HEK293T (cell line): ENCODE data around the gene CPLX3.

Experiments
- CTCF ChIA-PET: fragments of 350-600 bp; formaldehyde crosslinking; extraction: SDS; loops from one replicate; lab custom pipeline; 2021; ENCODE audit warnings: antibody characterized with exemption, inconsistent platforms; lab: Yijun Ruan, JAX
- POLR2A ChIA-PET: fragments of 350-600 bp; formaldehyde crosslinking; extraction: SDS; loops from one replicate; lab custom pipeline; 2020; ENCODE audit warnings: antibody characterized with exemption, inconsistent platforms; lab: Yijun Ruan, JAX
- DNase-seq: peaks from one replicate; pipeline ENCODE4 v3.0.0; 2012; ENCODE audit warnings: mixed read lengths; ENCODE audit errors: extremely low spot score
- BHLHE40 ChIP-seq: fragments of 450-650 bp; IDR thresholded peaks from 2 replicates; pipeline ENCODE4 v1.6.1; 2016; ENCODE audit warnings: mild to moderate bottlenecking, moderate library complexity, borderline replicate concordance
- CTBP1 ChIP-seq: fragments of 450-650 bp; IDR thresholded peaks from 2 replicates; pipeline ENCODE4 v1.6.1; 2016; ENCODE audit warnings: borderline replicate concordance
- ELF4 ChIP-seq: fragments of 450-650 bp; IDR thresholded peaks from 2 replicates; pipeline ENCODE4 v1.6.1; 2017; ENCODE audit warnings: antibody characterized with exemption
- FOXA1 ChIP-seq: fragments of 450-650 bp; IDR thresholded peaks from 2 replicates; pipeline ENCODE4 v1.6.1; 2016; ENCODE audit warnings: mild to moderate bottlenecking
- FOXK2 ChIP-seq: fragments of 450-650 bp; IDR thresholded peaks from 2 replicates; pipeline ENCODE4 v1.6.1; 2016; ENCODE audit warnings: mild to moderate bottlenecking
- FOXM1 ChIP-seq: fragments of 450-650 bp; IDR thresholded peaks from 2 replicates; pipeline ENCODE4 v1.6.1; 2017; ENCODE audit warnings: mild to moderate bottlenecking, borderline replicate concordance
- HDGF ChIP-seq: fragments of 450-650 bp; IDR thresholded peaks from 2 replicates; pipeline ENCODE4 v1.6.1; 2017; ENCODE audit warnings: antibody characterized with exemption, borderline replicate concordance
- L3MBTL2 ChIP-seq: fragments of 450-650 bp; conservative IDR thresholded peaks from 2 replicates; pipeline ENCODE4 v1.6.1; 2016; ENCODE audit warnings: mild to moderate bottlenecking
- LEF1 ChIP-seq: fragments of 450-650 bp; IDR thresholded peaks from 2 replicates; pipeline ENCODE4 v1.6.1; 2017; ENCODE audit warnings: mild to moderate bottlenecking, borderline replicate concordance
- NFRKB ChIP-seq: fragments of 450-650 bp; IDR thresholded peaks from 2 replicates; pipeline ENCODE4 v1.6.1; 2016; ENCODE audit warnings: mild to moderate bottlenecking, moderate library complexity
- PKNOX1 ChIP-seq: fragments of 450-650 bp; IDR thresholded peaks from 2 replicates; pipeline ENCODE4 v1.6.1; 2016
- SP1 ChIP-seq: fragments of 450-650 bp; IDR thresholded peaks from 2 replicates; pipeline ENCODE4 v1.6.1; 2017
- SUZ12 ChIP-seq: fragments of 450-650 bp; IDR thresholded peaks from 2 replicates; pipeline ENCODE4 v1.6.1; 2016; ENCODE audit warnings: mild to moderate bottlenecking
- TARDBP ChIP-seq: fragments of 450-650 bp; IDR thresholded peaks from 2 replicates; pipeline ENCODE4 v1.6.1; 2016
- ZNF384 ChIP-seq: fragments of 450-650 bp; IDR thresholded peaks from 2 replicates; pipeline ENCODE4 v1.6.1; 2016

CPLX3 gene

GRCh38 chr15:74808840-74809229 is 17.6 kb upstream of the CPLX3 start:
- DNase-seq, result no peak
- TF ChIP-seq PKNOX1 (no peak), ELF4 (no peak), FOXK2 (no peak)
- POLR2A ChIA-PET, result interaction anchor here (0.9 to 1.5 kb wide), 3 partner anchors 9 to 143 kb away, joined by 3 read pairs; no protein-coding TSS in a partner anchor
- CTCF ChIA-PET, result interaction anchor here (2.4 kb wide), 1 partner anchor 9 kb away, joined by 9 read pairs; no protein-coding TSS in a partner anchor

- TF ChIP-seq ZNF384, result no peak
- no peak for TF ChIP-seq PKNOX1
- no peak for TF ChIP-seq HDGF
- TF ChIP-seq BHLHE40, result no peak
- no peak for TF ChIP-seq FOXM1
- TF ChIP-seq CTBP1, result no peak
- TF ChIP-seq L3MBTL2, result no peak
- no peak for TF ChIP-seq SUZ12
- no peak for DNase-seq
- ChIA-PET POLR2A (interaction anchor here (0.9 to 1.5 kb wide), 2 partner anchors 10 to 142 kb away, joined by 3 read pairs; no protein-coding TSS in a partner anchor), CTCF (interaction anchor here (1.9 to 2.4 kb wide), 2 partner anchors 10 to 38 kb away, joined by 9 to 10 read pairs; no protein-coding TSS in a partner anchor)
Measured at GRCh38 chr15:74809242-74809641, 17.2 kb upstream of the CPLX3 start.

GRCh38 chr15:74809956-74810355 is 16.5 kb upstream of the CPLX3 start:
- DNase-seq, result no peak
- TF ChIP-seq LEF1 (no peak), FOXA1 (no peak), FOXM1 (no peak), TARDBP (no peak), L3MBTL2 (no peak), SP1 (no peak), CTBP1 (no peak), BHLHE40 (no peak), SUZ12 (no peak), PKNOX1 (no peak), HDGF (no peak)
- POLR2A ChIA-PET, result interaction anchor here (0.9 kb wide), 1 partner anchor 10 kb away, joined by 3 read pairs; no protein-coding TSS in a partner anchor
- CTCF ChIA-PET, result interaction anchor here (0.6 to 2.4 kb wide), 4 partner anchors 10 to 431 kb away, joined by 5 to 10 read pairs (median 7); no protein-coding TSS in a partner anchor

- ChIA-PET CTCF (interaction anchor here (1.3 kb wide), 1 partner anchor 31 kb away, joined by 3 read pairs; no protein-coding TSS in a partner anchor), POLR2A (no interaction called here)
- DNase-seq, result no peak
- TF ChIP-seq TARDBP (no peak), HDGF (no peak), L3MBTL2 (no peak), SP1 (no peak), FOXM1 (no peak)
Measured at GRCh38 chr15:74812533-74812932, 13.9 kb upstream of the CPLX3 start, which contains the start of gene LMAN1L. TSS of gene LMAN1L (plus strand) at chr15:74812835. CDS start at chr15:74812855, 20 bp downstream.

- no peak for TF ChIP-seq L3MBTL2
- TF ChIP-seq SP1, result no peak
- TF ChIP-seq FOXM1, result no peak
- no peak for TF ChIP-seq NFRKB
- ChIA-PET POLR2A (interaction anchor here (1.1 to 1.4 kb wide), 2 partner anchors 27 to 91 kb away, joined by 3 read pairs; partner anchors contain the start of gene FAM219B), CTCF (no interaction called here)
- DNase-seq, result no peak
Measured at GRCh38 chr15:74815121-74815934, 11.1 kb upstream of the CPLX3 start.

GRCh38 chr15:74815961-74816360 is 10.5 kb upstream of the CPLX3 start:
- DNase-seq, result no peak
- TF ChIP-seq LEF1 (no peak), L3MBTL2 (no peak), BHLHE40 (no peak), PKNOX1 (no peak), ZNF384 (no peak), SUZ12 (no peak), FOXM1 (no peak), TARDBP (no peak), SP1 (no peak)
- POLR2A ChIA-PET, result interaction anchor here (1.1 to 1.4 kb wide), 2 partner anchors 26 to 91 kb away, joined by 3 read pairs; partner anchors contain the start of gene FAM219B
- CTCF ChIA-PET, result no interaction called here
